Mucosa of rectum (tissue), 2 donors: ENCODE measurements around the gene EFCAB11.

Experiments used
- H3K27ac ChIP-seq, 2 donors: one replicate each; pipeline ENCODE4 v1.7.0; 2013; ENCODE audit warnings: inconsistent platforms in 2 of 2, low read depth in 2 of 2, low read length in 2 of 2
- H3K27me3 ChIP-seq, 2 donors: one replicate each; pipeline ENCODE4 v1.7.0; 2013; ENCODE audit warnings: low read length in 2 of 2; ENCODE audit not compliant: control insufficient read depth in 2 of 2, insufficient read depth in 2 of 2
- H3K36me3 ChIP-seq, 2 donors: one replicate each; pipeline ENCODE4 v1.7.0; 2013; ENCODE audit warnings: low read length in 2 of 2; ENCODE audit not compliant: control insufficient read depth in 2 of 2, insufficient read depth in 2 of 2
- H3K4me1 ChIP-seq, 2 donors: one replicate each; pipeline ENCODE4 v1.7.0; 2013; ENCODE audit warnings: low read length in 2 of 2, mild to moderate bottlenecking in 1 of 2; ENCODE audit not compliant: control insufficient read depth in 2 of 2, insufficient read depth in 2 of 2
- H3K4me3 ChIP-seq, 2 donors: one replicate each; pipeline ENCODE4 v1.7.0; 2013; ENCODE audit warnings: low read length in 2 of 2
- H3K9ac ChIP-seq, 2 donors: one replicate each; pipeline ENCODE4 v1.7.0; 2013; ENCODE audit warnings: low read length in 2 of 2, low read depth in 1 of 2, mild to moderate bottlenecking in 1 of 2
- H3K9me3 ChIP-seq, 2 donors: one replicate each; pipeline ENCODE4 v1.7.0; 2013; ENCODE audit warnings: low read length in 2 of 2; ENCODE audit not compliant: control insufficient read depth in 2 of 2
- donor health status: healthy.
- donor health status: Normal muscosa, but diverticular disease.

The EFCAB11 gene

GRCh38 chr14:89957791-89958190 is 3.3 kb upstream of the EFCAB11 start:
- no peak overlapping the region for H3K27ac ChIP-seq
- H3K9me3 ChIP-seq: no peaks in the 10 kb centered on the region
- no peak overlapping the region for H3K4me3 ChIP-seq

GRCh38 chr14:89957376-89957775 is 2.8 kb upstream of the EFCAB11 start:
- Histone ChIP-seq H3K4me1 (peaks cover 16% of the 10 kb centered on the region in 2 donors), H3K36me3 (peaks cover 2 to 4% of the 10 kb centered on the region in 2 donors), H3K4me3 (peak overlapping the region in 1 of 2 donors; percentile 87), H3K27ac (no peak overlapping the region), H3K9me3 (no peaks in the 10 kb centered on the region), H3K9ac (no peak overlapping the region), H3K27me3 (no peaks in the 10 kb centered on the region)

More at GRCh38 chr14:89957791-89958190, 3.3 kb upstream of the EFCAB11 start:
- H3K36me3 ChIP-seq: peaks cover 2 to 5% of the 10 kb centered on the region in 2 donors
- no peaks in the 10 kb centered on the region for H3K27me3 ChIP-seq
- H3K4me1 ChIP-seq: peaks cover 16% of the 10 kb centered on the region in 2 donors
- H3K9ac ChIP-seq: no peak overlapping the region

- Histone ChIP-seq H3K27me3 (no peaks in the 10 kb centered on the region), H3K27ac (peak overlapping the region; percentile 92 to 96), H3K9me3 (no peaks in the 10 kb centered on the region), H3K36me3 (peaks cover 2 to 4% of the 10 kb centered on the region in 2 donors), H3K4me1 (peaks cover 16% of the 10 kb centered on the region in 2 donors), H3K9ac (peak overlapping the region; percentile 83 to 86), H3K4me3 (peak overlapping the region; percentile 87 to 88)
These were observed 2.1 kb upstream of the EFCAB11 start for GRCh38 chr14:89956661-89957009.

- H3K9ac ChIP-seq: peak within 1 kb of the TSS; percentile 83 to 86
- H3K4me1 ChIP-seq: peaks cover 16% of the 10 kb centered on the region in 2 donors
- peak within 1 kb of the TSS; percentile 87 to 88 for H3K4me3 ChIP-seq
- H3K9me3 ChIP-seq: no peaks in the 10 kb centered on the region
- H3K27me3 ChIP-seq: no peaks in the 10 kb centered on the region
- H3K36me3 ChIP-seq: peaks cover 0 to 4% of the 10 kb centered on the region in 2 donors
- H3K27ac ChIP-seq: peak within 1 kb of the TSS; percentile 92 to 96
These were observed 1.5 kb upstream of the EFCAB11 start, which contains the start of gene TDP1 for GRCh38 chr14:89955745-89956660. TDP1 (plus strand) TSS chr14:89955927; CDS start chr14:89963115, 7,188 bp downstream.

- Histone ChIP-seq H3K4me1 (peaks cover 16% of the 10 kb centered on the region in 2 donors), H3K4me3 (peak overlapping the region; percentile 87 to 88), H3K9ac (peak overlapping the region; percentile 83 to 86), H3K27me3 (no peaks in the 10 kb centered on the region), H3K36me3 (peaks cover 2 to 4% of the 10 kb centered on the region in 2 donors), H3K27ac (peak overlapping the region; percentile 57 to 96), H3K9me3 (no peaks in the 10 kb centered on the region)
These were observed 653 bp upstream of the EFCAB11 start for GRCh38 chr14:89955022-89955744.

- Histone ChIP-seq H3K4me3 (peak overlapping the region in 1 of 2 donors; percentile 87), H3K9ac (no peak overlapping the region), H3K27ac (no peak overlapping the region)
These were observed 928 bp downstream of the EFCAB11 start for GRCh38 chr14:89953602-89954001.

GRCh38 chr14:89952576-89952975 is 2.0 kb downstream of the EFCAB11 start:
- no peaks in the 10 kb centered on the region for H3K9me3 ChIP-seq
- no peaks in the 10 kb centered on the region for H3K27me3 ChIP-seq
- H3K9ac ChIP-seq: no peak overlapping the region
- peaks cover 16% of the 10 kb centered on the region in 2 donors for H3K4me1 ChIP-seq
- H3K27ac ChIP-seq: no peak overlapping the region
- no peak overlapping the region for H3K4me3 ChIP-seq
- peaks cover 0 to 2% of the 10 kb centered on the region in 2 donors for H3K36me3 ChIP-seq

More at GRCh38 chr14:89953602-89954001, 928 bp downstream of the EFCAB11 start:
- Histone ChIP-seq H3K27me3 (no peaks in the 10 kb centered on the region), H3K9me3 (no peaks in the 10 kb centered on the region), H3K4me1 (peaks cover 16% of the 10 kb centered on the region in 2 donors), H3K36me3 (peaks cover 2 to 4% of the 10 kb centered on the region in 2 donors)

GRCh38 chr14:89947344-89947743 is 7.2 kb downstream of the EFCAB11 start:
- no peaks in the 10 kb centered on the region for H3K4me1 ChIP-seq
- no peaks in the 10 kb centered on the region for H3K9me3 ChIP-seq
- H3K36me3 ChIP-seq: peaks cover 0 to 2% of the 10 kb centered on the region in 2 donors
- no peak overlapping the region for H3K4me3 ChIP-seq
- H3K9ac ChIP-seq: no peak overlapping the region
- H3K27me3 ChIP-seq: no peaks in the 10 kb centered on the region
- H3K27ac ChIP-seq: no peak overlapping the region

- no peaks in the 10 kb centered on the region for H3K9me3 ChIP-seq
- no peaks in the 10 kb centered on the region for H3K36me3 ChIP-seq
- no peaks in the 10 kb centered on the region for H3K4me1 ChIP-seq
- no peaks in the 10 kb centered on the region for H3K27me3 ChIP-seq
- no peak overlapping the region for H3K9ac ChIP-seq
- H3K4me3 ChIP-seq: no peak overlapping the region
- no peak overlapping the region for H3K27ac ChIP-seq
These were observed 12.6 kb downstream of the EFCAB11 start for GRCh38 chr14:89941830-89942377.
